ENCODE measurements around the gene SMIM10.

The SMIM10 gene

GRCh38 chrX:134998246-134998645, 7.5 kb downstream of the SMIM10 start:
- no peak for DNase-seq (ENCODE audit: extremely low read depth, low read depth)
- TF ChIP-seq, protein P1, sequence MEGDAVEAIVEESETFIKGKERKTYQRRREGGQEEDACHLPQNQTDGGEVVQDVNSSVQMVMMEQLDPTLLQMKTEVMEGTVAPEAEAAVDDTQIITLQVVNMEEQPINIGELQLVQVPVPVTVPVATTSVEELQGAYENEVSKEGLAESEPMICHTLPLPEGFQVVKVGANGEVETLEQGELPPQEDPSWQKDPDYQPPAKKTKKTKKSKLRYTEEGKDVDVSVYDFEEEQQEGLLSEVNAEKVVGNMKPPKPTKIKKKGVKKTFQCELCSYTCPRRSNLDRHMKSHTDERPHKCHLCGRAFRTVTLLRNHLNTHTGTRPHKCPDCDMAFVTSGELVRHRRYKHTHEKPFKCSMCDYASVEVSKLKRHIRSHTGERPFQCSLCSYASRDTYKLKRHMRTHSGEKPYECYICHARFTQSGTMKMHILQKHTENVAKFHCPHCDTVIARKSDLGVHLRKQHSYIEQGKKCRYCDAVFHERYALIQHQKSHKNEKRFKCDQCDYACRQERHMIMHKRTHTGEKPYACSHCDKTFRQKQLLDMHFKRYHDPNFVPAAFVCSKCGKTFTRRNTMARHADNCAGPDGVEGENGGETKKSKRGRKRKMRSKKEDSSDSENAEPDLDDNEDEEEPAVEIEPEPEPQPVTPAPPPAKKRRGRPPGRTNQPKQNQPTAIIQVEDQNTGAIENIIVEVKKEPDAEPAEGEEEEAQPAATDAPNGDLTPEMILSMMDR (IDR thresholded peaks at IDR 0.05; ENCODE audit: low read depth, low read length): no peak

GRCh38 chrX:134999469-134999868, 8.7 kb downstream of the SMIM10 start:
- no peak for DNase-seq (ENCODE audit: extremely low read depth, low read depth)
- TF ChIP-seq, protein P1 (IDR thresholded peaks at IDR 0.05; ENCODE audit: low read depth, low read length): peak; percentile 41

- no peak for DNase-seq (ENCODE audit: extremely low read depth, low read depth)
- TF ChIP-seq, protein P1 (IDR thresholded peaks at IDR 0.05; ENCODE audit: low read depth, low read length): no peak
These were observed 9.7 kb downstream of the SMIM10 start for GRCh38 chrX:135000516-135000915.

- TF ChIP-seq, protein P1 (IDR thresholded peaks at IDR 0.05; ENCODE audit: low read depth, low read length): no peak
- peak; percentile 63 for DNase-seq (ENCODE audit: extremely low read depth, low read depth)
These were observed 13.3 kb downstream of the SMIM10 start for GRCh38 chrX:135003876-135004623.

DNA sequence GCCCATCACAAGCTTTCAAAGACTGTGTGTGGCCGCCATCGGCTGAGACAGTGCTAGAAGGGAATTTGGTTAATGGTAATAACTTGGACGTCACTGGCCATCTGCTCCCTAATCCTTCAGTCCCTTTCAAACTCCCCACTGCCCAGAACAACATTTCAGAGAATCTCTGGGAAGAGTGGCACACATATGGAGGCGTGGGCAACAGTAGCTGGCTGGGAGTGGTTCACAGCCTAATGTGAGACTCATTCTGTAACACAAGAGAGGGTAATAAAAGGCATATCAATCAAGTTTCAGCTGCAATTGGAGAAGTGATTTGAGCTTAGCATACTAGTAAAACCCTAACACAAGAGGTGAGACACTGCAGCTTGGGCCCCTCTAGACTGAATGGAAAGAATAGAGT, 15.4 kb downstream of the SMIM10 start:
- DNase-seq (ENCODE audit: extremely low read depth, low read depth): no peak
- TF ChIP-seq, protein P1 (IDR thresholded peaks at IDR 0.05; ENCODE audit: low read depth, low read length): no peak

GRCh38 chrX:135009057-135009610, 18.3 kb downstream of the SMIM10 start:
- TF ChIP-seq, protein P1 (IDR thresholded peaks at IDR 0.05; ENCODE audit: low read depth, low read length): no peak
- DNase-seq (ENCODE audit: extremely low read depth, low read depth): no peak

DNA sequence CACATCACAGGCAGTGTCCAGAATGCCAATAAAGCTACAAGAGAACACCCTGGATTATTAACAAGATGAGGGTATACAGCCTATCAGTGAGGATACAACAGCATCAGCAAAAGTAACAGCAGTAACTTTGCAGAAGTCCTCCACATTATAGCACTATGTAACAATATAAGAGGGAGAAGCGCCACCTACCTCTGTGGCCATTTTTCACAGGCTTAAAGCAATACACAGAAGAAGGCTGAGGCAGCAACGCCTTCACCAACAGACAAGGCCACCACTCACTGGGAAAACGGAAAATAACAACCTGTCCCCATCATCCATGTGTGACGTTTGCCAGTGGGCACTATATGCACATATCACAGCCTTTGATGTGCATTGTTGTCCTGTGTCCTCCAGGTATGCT, 19.0 kb downstream of the SMIM10 start:
- no peak for DNase-seq (ENCODE audit: extremely low read depth, low read depth)
- TF ChIP-seq, protein P1 (IDR thresholded peaks at IDR 0.05; ENCODE audit: low read depth, low read length): no peak
